GM12878 (cell line): ENCODE measurements around the gene ZNF335. TPM values are rescaled to one million over a fixed set of nuclear protein-coding genes. Genes with fewer than 3 reads are reported as not detected.

Experiments
- ATAC-seq: fragments of 200-7000 bp; cut with Tn5 transposase; 3 replicates; pipeline ENCODE4 v1.9.1; 2020; ENCODE audit warnings: mild to moderate bottlenecking, moderate library complexity
- BruUV-seq: library from RNA; stranded (reverse); fragments of 400-500 nt; replicated peaks from 2 replicates; lab custom pipeline; 2021; lab: Mats Ljungman, UMichigan
- CTCF ChIA-PET: fragments of 300-600 bp; sonication (Branson Sonifier 250); formaldehyde crosslinking; extraction: SDS; loops from one replicate; lab custom pipeline; 2021; ENCODE audit warnings: inconsistent platforms; lab: Yijun Ruan, JAX
- POLR2A ChIA-PET: fragments of 350-600 bp; formaldehyde crosslinking; extraction: SDS; loops from one replicate; lab custom pipeline; 2021; ENCODE audit warnings: inconsistent platforms; lab: Charles Lee
- RAD21 ChIA-PET: fragments of 300-600 bp; sonication (Branson Sonifier 250); formaldehyde crosslinking; loops from one replicate; lab custom pipeline; 2023; ENCODE audit warnings: antibody characterized with exemption; ENCODE audit not compliant: unreplicated experiment; lab: Charles Lee
- SMC1A ChIA-PET: fragments of 300-600 bp; sonication (Branson Sonifier 250); formaldehyde crosslinking; loops from one replicate; lab custom pipeline; 2023; ENCODE audit not compliant: unreplicated experiment, uncharacterized antibody; lab: Charles Lee
- DNase-seq: peaks from one replicate; pipeline ENCODE4 v3.0.0-alpha.2; 2011; ENCODE audit warnings: low read depth, low spot score
- FAIRE-seq: peaks from 3 replicates; lab custom pipeline; 2011; peaks lifted over from hg19 to GRCh38; lab: Jason Lieb, UNC
- H2AFZ ChIP-seq: 2 replicates; pipeline ENCODE4 v1.6.0; 2011; ENCODE audit warnings: low read depth, low read length, control low read depth; ENCODE audit not compliant: control insufficient read depth
- H3K27ac ChIP-seq: 2 replicates; pipeline ENCODE4 v1.5.1; 2011; ENCODE audit warnings: control low read depth; ENCODE audit not compliant: control insufficient read depth, insufficient read depth
- H3K27me3 ChIP-seq, 2 experiments: replicated peaks in 1 of 2; 2 replicates each; pipeline versions ENCODE4 v1.6.0 to v1.6.1; 2011; ENCODE audit warnings: low read length in 1 of 2; ENCODE audit not compliant: control insufficient read depth in 2 of 2, insufficient read depth in 2 of 2
- H3K36me3 ChIP-seq, 2 experiments: 2 replicates each; pipeline ENCODE4 v1.5.1; 2011; ENCODE audit warnings: low read length in 1 of 2; ENCODE audit not compliant: control insufficient read depth in 2 of 2, insufficient read depth in 2 of 2
- H3K4me1 ChIP-seq: 2 replicates; pipeline ENCODE4 v1.6.1; 2011; ENCODE audit warnings: mild to moderate bottlenecking, low read length, moderate library complexity, mixed read lengths; ENCODE audit not compliant: control insufficient read depth, insufficient read depth
- H3K4me2 ChIP-seq: 2 replicates; pipeline ENCODE4 v1.6.0; 2011; ENCODE audit warnings: control low read depth; ENCODE audit not compliant: control insufficient read depth, insufficient read depth
- H3K4me3 ChIP-seq: fragments of 200-600 bp; sonication (generic); 2 replicates; pipeline ENCODE4 v1.5.1; 2016
- H3K79me2 ChIP-seq: 2 replicates; pipeline ENCODE4 v1.6.0; 2011; ENCODE audit warnings: low read length; ENCODE audit not compliant: control insufficient read depth, insufficient read depth
- H3K9ac ChIP-seq: 2 replicates; pipeline ENCODE4 v1.8.0; 2011; ENCODE audit warnings: low read length, control low read depth, mixed read lengths; ENCODE audit not compliant: control insufficient read depth, insufficient read depth
- H3K9me3 ChIP-seq: replicated peaks from 3 replicates; pipeline ENCODE4 v1.5.1; 2011; ENCODE audit warnings: mild to moderate bottlenecking, low read length; ENCODE audit not compliant: control insufficient read depth, insufficient read depth
- H4K20me1 ChIP-seq: 2 replicates; pipeline ENCODE4 v1.6.0; 2011; ENCODE audit not compliant: control insufficient read depth, insufficient read depth
- E2F4 ChIP-seq: IDR thresholded peaks from 2 replicates; pipeline ENCODE4 v1.6.1; 2012; ENCODE audit warnings: low read depth, low read length, improper control_type of control experiment
- EP300 ChIP-seq, 2 experiments: fragments of 150-350 bp in 1 of 2; IDR thresholded peaks; 2 replicates each; pipeline ENCODE4 v1.6.1; 2011 to 2012; ENCODE audit warnings: low read depth in 2 of 2, low read length in 2 of 2, borderline replicate concordance in 1 of 2, improper control_type of control experiment in 1 of 2, inconsistent platforms in 1 of 2; ENCODE audit not compliant: control insufficient read depth in 1 of 2
- POLR2A ChIP-seq: IDR thresholded peaks from 2 replicates; pipeline ENCODE4 v1.6.1; 2011; ENCODE audit warnings: low read depth, mild to moderate bottlenecking, low read length
- RAD51 ChIP-seq: fragments of 450-650 bp; IDR thresholded peaks from 2 replicates; pipeline ENCODE4 v1.6.1; 2016; ENCODE audit warnings: moderate library complexity, mild to moderate bottlenecking, inconsistent platforms
- STAT1 ChIP-seq: fragments of 450-650 bp; conservative IDR thresholded peaks from 2 replicates; pipeline ENCODE4 v1.6.1; 2014; ENCODE audit warnings: antibody characterized with exemption, mild to moderate bottlenecking
- WGBS: methylation state at CpG from one replicate; pipeline ENCODE4 v1.1.6; 2016; ENCODE audit warnings: low lambda C conversion rate; ENCODE audit not compliant: insufficient replicate concordance, insufficient coverage; ENCODE audit errors: missing lambda C conversion rate; 5-methylcytosine and 5-hydroxymethylcytosine counted together
- in situ Hi-C: fragments of 300-500 bp; cut with MboI; formaldehyde crosslinking; loops from 9 replicates; pipeline ENCODE4 v1.14.3; 2018; ENCODE audit warnings: mixed read lengths
- intact Hi-C: fragments of 100-400 bp; cut with micrococcal nuclease; formaldehyde crosslinking; loops from one replicate; pipeline ENCODE4 v1.14.2; 2022; ENCODE audit not compliant: unreplicated experiment
- polyA plus RNA-seq, 11 experiments: library from polyadenylated mRNA; depleted of rRNA in 4 of 11; unstranded in 6 of 11; stranded (reverse) in 5 of 11; fragments of >200 nt; fragmentation: Nextera tagmentation in 4 of 11; fragmentation: Illumina TruSeq in 1 of 11; extraction: Ambion mirVana in 4 of 11; extraction: Trizol in 1 of 11; gene quantifications; 1 replicate in 1 of 11; 2 replicates in 10 of 11; pipeline versions ENCODE4 v1.2.1 to v1.2.3, GENCODE V29; 2011 to 2016; ENCODE audit warnings: inconsistent platforms in 2 of 11, missing spikeins in 2 of 11, low read depth in 1 of 11
- total RNA-seq, 4 experiments: library from RNA; depleted of rRNA in 3 of 4; stranded (reverse); fragments of >200 nt in 3 of 4; fragmentation: Illumina TruSeq in 1 of 4; extraction: Trizol in 1 of 4; gene quantifications; 2 replicates each; pipeline versions ENCODE4 v1.2.1 to v1.2.3, GENCODE V29; 2013 to 2021
- TF ChIP-seq, protein P1 (sequence below): fragments of 150-350 bp; IDR thresholded peaks from 2 replicates; pipeline ENCODE4 v1.6.1; 2016; ENCODE audit warnings: low read depth, low read length

ZNF335 gene
- total and polyA plus RNA-seq, 10 of the 15 experiments (the other 5 are each of a cell fraction or from before 2014, with no cell fraction given), result 0.74 to 30.1 (median 14.5) TPM

- Histone ChIP-seq H4K20me1 (no peaks in the 10 kb centered on the region), H3K4me3 (no peak overlapping the region), H3K36me3 (peaks cover 20 to 56% of the 10 kb centered on the region in 2 experiments), H3K9ac (no peak overlapping the region), H2AFZ (no peak overlapping the region), H3K4me1 (peaks cover 3% of the 10 kb centered on the region; the same call in 1 of the 2 replicates), H3K4me2 (no peak overlapping the region), H3K27ac (no peak overlapping the region), H3K27me3 (no peaks in the 10 kb centered on the region), H3K79me2 (no peaks in the 10 kb centered on the region), H3K9me3 (no peaks in the 10 kb centered on the region)
- POLR2A ChIA-PET, result interaction anchor here (0.5 to 1.4 kb wide), 2 partner anchors 9 to 26 kb away, joined by 3 read pairs; no protein-coding TSS in a partner anchor
- TF ChIP-seq E2F4 (no peak), RAD51 (no peak), EP300 (IDR thresholded peaks at IDR 0.05; ENCODE audit: borderline replicate concordance in 1 of 2, control insufficient read depth in 1 of 2, low read depth in 2 of 2, low read length in 2 of 2) (no peak), POLR2A (0 out of 2 replicates have a peak, but pooled peaks have one; percentile 19), STAT1 (no peak)
- TF ChIP-seq, protein P1, sequence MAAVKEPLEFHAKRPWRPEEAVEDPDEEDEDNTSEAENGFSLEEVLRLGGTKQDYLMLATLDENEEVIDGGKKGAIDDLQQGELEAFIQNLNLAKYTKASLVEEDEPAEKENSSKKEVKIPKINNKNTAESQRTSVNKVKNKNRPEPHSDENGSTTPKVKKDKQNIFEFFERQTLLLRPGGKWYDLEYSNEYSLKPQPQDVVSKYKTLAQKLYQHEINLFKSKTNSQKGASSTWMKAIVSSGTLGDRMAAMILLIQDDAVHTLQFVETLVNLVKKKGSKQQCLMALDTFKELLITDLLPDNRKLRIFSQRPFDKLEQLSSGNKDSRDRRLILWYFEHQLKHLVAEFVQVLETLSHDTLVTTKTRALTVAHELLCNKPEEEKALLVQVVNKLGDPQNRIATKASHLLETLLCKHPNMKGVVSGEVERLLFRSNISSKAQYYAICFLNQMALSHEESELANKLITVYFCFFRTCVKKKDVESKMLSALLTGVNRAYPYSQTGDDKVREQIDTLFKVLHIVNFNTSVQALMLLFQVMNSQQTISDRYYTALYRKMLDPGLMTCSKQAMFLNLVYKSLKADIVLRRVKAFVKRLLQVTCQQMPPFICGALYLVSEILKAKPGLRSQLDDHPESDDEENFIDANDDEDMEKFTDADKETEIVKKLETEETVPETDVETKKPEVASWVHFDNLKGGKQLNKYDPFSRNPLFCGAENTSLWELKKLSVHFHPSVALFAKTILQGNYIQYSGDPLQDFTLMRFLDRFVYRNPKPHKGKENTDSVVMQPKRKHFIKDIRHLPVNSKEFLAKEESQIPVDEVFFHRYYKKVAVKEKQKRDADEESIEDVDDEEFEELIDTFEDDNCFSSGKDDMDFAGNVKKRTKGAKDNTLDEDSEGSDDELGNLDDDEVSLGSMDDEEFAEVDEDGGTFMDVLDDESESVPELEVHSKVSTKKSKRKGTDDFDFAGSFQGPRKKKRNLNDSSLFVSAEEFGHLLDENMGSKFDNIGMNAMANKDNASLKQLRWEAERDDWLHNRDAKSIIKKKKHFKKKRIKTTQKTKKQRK, result no peak
- intact Hi-C loops, result no loop called here
- no peak for ATAC-seq
- WGBS, result 91% methylated on average over 19 of the region's 19 CpGs
- BruUV-seq, result no TSS peak
- CTCF ChIA-PET, result interaction anchor here (2.2 to 8.0 kb wide), 2 partner anchors 25 to 146 kb away, joined by 7 to 33 read pairs; no protein-coding TSS in a partner anchor
- no peak for FAIRE-seq
- in situ Hi-C loops, result no loop called here
- SMC1A ChIA-PET, result interaction anchor here (1.2 kb wide), 1 partner anchor 25 kb away, joined by 7 read pairs; no protein-coding TSS in a partner anchor
- DNase-seq, result no peak
- RAD21 ChIA-PET, result no interaction called here
Observed at GRCh38 chr20:45944965-45945677, 26.9 kb downstream of the ZNF335 start.
